ENCODE data around the gene RMND1.

The RMND1 gene

GRCh38 chr6:151451950-151452749, at the start of gene RMND1:
TSS of gene RMND1 (minus strand) at chr6:151452126. CDS start at chr6:151445811, 6,315 bp downstream.
- no peak for TF ChIP-seq CTCF (IDR thresholded peaks at IDR 0.05; ENCODE audit: poor library complexity, severe bottlenecking)
- Histone ChIP-seq H3K9me3 (ENCODE audit: severe bottlenecking) (no peaks in the 10 kb centered on the region), H3K4me1 (ENCODE audit: insufficient read depth, poor library complexity, severe bottlenecking) (peaks cover 10% of the 10 kb centered on the region), H3K4me3 (ENCODE audit: severe bottlenecking) (peak within 1 kb of the TSS; percentile 73), H3K27ac (ENCODE audit: poor library complexity, severe bottlenecking) (peak within 1 kb of the TSS; percentile 71), H3K27me3 (ENCODE audit: insufficient read depth, poor library complexity, severe bottlenecking) (no peaks in the 10 kb centered on the region), H3K36me3 (ENCODE audit: low read depth) (peaks cover 11% of the 10 kb centered on the region)
- DNase-seq (ENCODE audit: low spot score) (peak; percentile 100), ATAC-seq (ENCODE audit: low read depth) (peak; percentile 96)

- ATAC-seq (ENCODE audit: low read depth) (no peak), DNase-seq (ENCODE audit: low spot score) (no peak)
- H3K27me3 ChIP-seq (ENCODE audit: insufficient read depth, poor library complexity, severe bottlenecking): no peaks in the 10 kb centered on the region
- H3K9me3 ChIP-seq (ENCODE audit: severe bottlenecking): no peaks in the 10 kb centered on the region
- no peaks in the 10 kb centered on the region for H3K36me3 ChIP-seq (ENCODE audit: low read depth)
- no peak overlapping the region for H3K4me3 ChIP-seq (ENCODE audit: severe bottlenecking)
- peaks cover 8% of the 10 kb centered on the region for H3K4me1 ChIP-seq (ENCODE audit: insufficient read depth, poor library complexity, severe bottlenecking)
- no peak overlapping the region for H3K27ac ChIP-seq (ENCODE audit: poor library complexity, severe bottlenecking)
- TF ChIP-seq CTCF (IDR thresholded peaks at IDR 0.05; ENCODE audit: poor library complexity, severe bottlenecking): no peak
Measured at GRCh38 chr6:151499551-151499950, 47.6 kb upstream of the RMND1 start.

DNA sequence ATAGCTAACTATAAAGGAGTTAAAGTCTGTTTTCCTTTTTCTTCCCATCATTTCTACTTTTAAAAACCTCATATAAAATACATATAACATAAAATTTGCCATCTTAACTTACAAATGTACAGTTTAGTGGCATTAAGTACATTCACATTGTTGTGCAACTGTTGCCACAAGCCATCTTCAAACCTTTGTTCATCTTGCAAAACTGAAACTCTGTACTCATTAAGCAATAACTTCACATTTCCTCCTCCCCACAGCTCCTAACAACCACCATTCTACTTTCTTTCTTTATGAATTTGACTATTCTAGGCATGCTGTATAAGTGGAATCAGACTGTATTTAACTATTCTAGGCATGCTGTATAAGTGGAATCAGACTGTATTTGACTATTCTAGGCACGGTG, 46.4 kb upstream of the RMND1 start:
- TF ChIP-seq CTCF (IDR thresholded peaks at IDR 0.05; ENCODE audit: poor library complexity, severe bottlenecking): no peak
- Histone ChIP-seq H3K9me3 (ENCODE audit: severe bottlenecking) (no peaks in the 10 kb centered on the region), H3K4me1 (ENCODE audit: insufficient read depth, poor library complexity, severe bottlenecking) (peaks cover 8% of the 10 kb centered on the region), H3K27ac (ENCODE audit: poor library complexity, severe bottlenecking) (no peak overlapping the region), H3K4me3 (ENCODE audit: severe bottlenecking) (no peak overlapping the region), H3K27me3 (ENCODE audit: insufficient read depth, poor library complexity, severe bottlenecking) (no peaks in the 10 kb centered on the region), H3K36me3 (ENCODE audit: low read depth) (no peaks in the 10 kb centered on the region)
- DNase-seq (ENCODE audit: low spot score): no peak
- ATAC-seq (ENCODE audit: low read depth): no peak

DNA sequence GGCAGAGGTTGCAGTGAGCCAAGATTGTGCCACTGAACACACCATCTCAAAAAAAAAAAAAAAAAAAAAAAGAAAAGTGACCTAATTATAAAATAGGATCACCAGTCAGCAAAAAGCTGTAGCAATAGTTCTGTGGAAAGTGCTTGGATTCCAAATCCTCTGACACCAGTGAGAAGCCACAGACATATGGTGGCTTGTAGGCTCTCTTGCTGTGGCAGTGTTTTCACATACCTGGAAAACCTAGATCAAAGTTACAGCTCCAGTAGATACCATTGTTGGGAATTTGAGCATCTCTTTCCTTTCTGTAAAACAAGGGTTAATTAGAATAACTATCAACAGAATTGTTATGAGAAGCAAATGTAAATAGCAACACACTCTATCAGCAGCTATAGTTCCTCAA, 46.0 kb upstream of the RMND1 start:
- ATAC-seq (ENCODE audit: low read depth): no peak
- H3K27ac ChIP-seq (ENCODE audit: poor library complexity, severe bottlenecking): no peak overlapping the region

More for the DNA sequence above, 46.0 kb upstream of the RMND1 start:
- Histone ChIP-seq H3K27me3 (ENCODE audit: insufficient read depth, poor library complexity, severe bottlenecking) (no peaks in the 10 kb centered on the region), H3K4me1 (ENCODE audit: insufficient read depth, poor library complexity, severe bottlenecking) (peaks cover 8% of the 10 kb centered on the region), H3K9me3 (ENCODE audit: severe bottlenecking) (no peaks in the 10 kb centered on the region), H3K4me3 (ENCODE audit: severe bottlenecking) (no peak overlapping the region), H3K36me3 (ENCODE audit: low read depth) (no peaks in the 10 kb centered on the region)
- no peak for TF ChIP-seq CTCF (IDR thresholded peaks at IDR 0.05; ENCODE audit: poor library complexity, severe bottlenecking)
- DNase-seq (ENCODE audit: low spot score): no peak

Data from RWPE2 (cell line).